NOMO-1 treated with DMSO at 0.1 percent for 48 hours (cell line): Measurements from ENCODE around the gene RHBG.

ENCODE experiments used
- DNase-seq: peaks from one replicate; lab custom pipeline; 2025; ENCODE audit not compliant: unreplicated experiment; lab: John Stamatoyannopoulos, UW

Gene RHBG

GRCh38 chr1:156386134-156386901, 17.3 kb downstream of the RHBG start:
- DNase-seq = no peak

GRCh38 chr1:156386949-156387869, 18.2 kb downstream of the RHBG start:
- DNase-seq = no peak

GRCh38 chr1:156387870-156388173, 18.8 kb downstream of the RHBG start:
- no peak for DNase-seq

GRCh38 chr1:156388174-156389137, 19.4 kb downstream of the RHBG start:
- no peak for DNase-seq

- no peak for DNase-seq
Measured at GRCh38 chr1:156389311-156389710, 20.3 kb downstream of the RHBG start.

- DNase-seq = no peak
Measured at GRCh38 chr1:156390469-156391365, 21.7 kb downstream of the RHBG start.

GRCh38 chr1:156391366-156391677, 22.3 kb downstream of the RHBG start:
- DNase-seq = no peak

GRCh38 chr1:156391701-156392100, 22.7 kb downstream of the RHBG start:
- DNase-seq = no peak

GRCh38 chr1:156392452-156392853, 23.4 kb downstream of the RHBG start:
- DNase-seq = no peak

- DNase-seq = no peak
Measured at GRCh38 chr1:156393095-156393494, 24.1 kb downstream of the RHBG start.

- DNase-seq = no peak
Measured at GRCh38 chr1:156394082-156394481, 25.1 kb downstream of the RHBG start.

- DNase-seq = peak; percentile 28
Measured at GRCh38 chr1:156394835-156395461, 25.9 kb downstream of the RHBG start.

- no peak for DNase-seq
Measured at GRCh38 chr1:156399355-156400125, 30.5 kb downstream of the RHBG start.

- no peak for DNase-seq
Measured at GRCh38 chr1:156400191-156400935, 31.4 kb downstream of the RHBG start.

GRCh38 chr1:156401041-156401574, 32.1 kb downstream of the RHBG start:
- no peak for DNase-seq

- DNase-seq = no peak
Measured at GRCh38 chr1:156401681-156402081, 32.7 kb downstream of the RHBG start.

GRCh38 chr1:156402331-156403020, 33.5 kb downstream of the RHBG start:
- DNase-seq = no peak

GRCh38 chr1:156405670-156406069, 36.7 kb downstream of the RHBG start:
- DNase-seq = no peak
